ENCODE results near the gene FARP1. TPM values are rescaled to one million over a fixed set of nuclear protein-coding genes. Genes with fewer than 3 reads are reported as not detected.

FARP1 gene
- total and polyA plus RNA-seq, 2 donors, result 5.8 to 7.5 TPM

- H3K27ac ChIP-seq (ENCODE audit: low read depth in 1 of 2, low read length in 1 of 2), result no peak overlapping the region
- WGBS, result 96% methylated on average over 14 of the region's 14 CpGs
- no peak for DNase-seq (ENCODE audit: low read depth in 6 of 9, low spot score in 9 of 9)
- no peak overlapping the region for H3K4me3 ChIP-seq (ENCODE audit: low read length in 2 of 2)
- no peaks in the 10 kb centered on the region for H3K9me3 ChIP-seq (ENCODE audit: control insufficient read depth in 2 of 2, insufficient read depth in 1 of 2, low read length in 1 of 2)
- no peaks in the 10 kb centered on the region for H3K4me1 ChIP-seq (ENCODE audit: control insufficient read depth in 2 of 2, insufficient read depth in 2 of 2, low read length in 2 of 2)
- no peaks in the 10 kb centered on the region for H3K27me3 ChIP-seq (ENCODE audit: control insufficient read depth in 2 of 2, insufficient read depth in 1 of 2, low read length in 1 of 2)
- H3K36me3 ChIP-seq (ENCODE audit: control insufficient read depth in 2 of 2, insufficient read depth in 2 of 2, low read length in 1 of 2), result no peaks in the 10 kb centered on the region
Measured at GRCh38 chr13:98188544-98189166, 45.8 kb downstream of the FARP1 start.

GRCh38 chr13:98189841-98190505 is 47.1 kb downstream of the FARP1 start:
- no peaks in the 10 kb centered on the region for H3K4me1 ChIP-seq (ENCODE audit: control insufficient read depth in 2 of 2, insufficient read depth in 2 of 2, low read length in 2 of 2)
- no peak for DNase-seq (ENCODE audit: low read depth in 6 of 9, low spot score in 9 of 9)
- H3K4me3 ChIP-seq (ENCODE audit: low read length in 2 of 2), result no peak overlapping the region
- H3K9me3 ChIP-seq (ENCODE audit: control insufficient read depth in 2 of 2, insufficient read depth in 1 of 2, low read length in 1 of 2), result no peaks in the 10 kb centered on the region
- no peak overlapping the region for H3K27ac ChIP-seq (ENCODE audit: low read depth in 1 of 2, low read length in 1 of 2)
- WGBS, result 80% methylated on average over 4 of the region's 4 CpGs
- no peaks in the 10 kb centered on the region for H3K27me3 ChIP-seq (ENCODE audit: control insufficient read depth in 2 of 2, insufficient read depth in 1 of 2, low read length in 1 of 2)
- no peaks in the 10 kb centered on the region for H3K36me3 ChIP-seq (ENCODE audit: control insufficient read depth in 2 of 2, insufficient read depth in 2 of 2, low read length in 1 of 2)

- Histone ChIP-seq H3K27ac (ENCODE audit: low read depth in 1 of 2, low read length in 1 of 2) (no peak overlapping the region), H3K4me3 (ENCODE audit: low read length in 2 of 2) (no peak overlapping the region), H3K4me1 (ENCODE audit: control insufficient read depth in 2 of 2, insufficient read depth in 2 of 2, low read length in 2 of 2) (no peaks in the 10 kb centered on the region), H3K36me3 (ENCODE audit: control insufficient read depth in 2 of 2, insufficient read depth in 2 of 2, low read length in 1 of 2) (no peaks in the 10 kb centered on the region), H3K9me3 (ENCODE audit: control insufficient read depth in 2 of 2, insufficient read depth in 1 of 2, low read length in 1 of 2) (no peaks in the 10 kb centered on the region), H3K27me3 (ENCODE audit: control insufficient read depth in 2 of 2, insufficient read depth in 1 of 2, low read length in 1 of 2) (no peaks in the 10 kb centered on the region)
- WGBS, result 92% methylated on average over 11 of the region's 11 CpGs
- DNase-seq (ENCODE audit: low read depth in 6 of 9, low spot score in 9 of 9), result no peak
Measured at GRCh38 chr13:98190889-98191444, 48.1 kb downstream of the FARP1 start.

- no peak for DNase-seq (ENCODE audit: low read depth in 6 of 9, low spot score in 9 of 9)
- Histone ChIP-seq H3K9me3 (ENCODE audit: control insufficient read depth in 2 of 2, insufficient read depth in 1 of 2, low read length in 1 of 2) (no peaks in the 10 kb centered on the region), H3K27me3 (ENCODE audit: control insufficient read depth in 2 of 2, insufficient read depth in 1 of 2, low read length in 1 of 2) (no peaks in the 10 kb centered on the region), H3K4me1 (ENCODE audit: control insufficient read depth in 2 of 2, insufficient read depth in 2 of 2, low read length in 2 of 2) (no peaks in the 10 kb centered on the region), H3K4me3 (ENCODE audit: low read length in 2 of 2) (no peak overlapping the region), H3K27ac (ENCODE audit: low read depth in 1 of 2, low read length in 1 of 2) (no peak overlapping the region), H3K36me3 (ENCODE audit: control insufficient read depth in 2 of 2, insufficient read depth in 2 of 2, low read length in 1 of 2) (no peaks in the 10 kb centered on the region)
- WGBS, result 94% methylated on average over 2 of the region's 2 CpGs
Measured at GRCh38 chr13:98192008-98192407, 49.1 kb downstream of the FARP1 start.

- Histone ChIP-seq H3K4me1 (ENCODE audit: control insufficient read depth in 2 of 2, insufficient read depth in 2 of 2, low read length in 2 of 2) (no peaks in the 10 kb centered on the region), H3K4me3 (ENCODE audit: low read length in 2 of 2) (no peak overlapping the region), H3K36me3 (ENCODE audit: control insufficient read depth in 2 of 2, insufficient read depth in 2 of 2, low read length in 1 of 2) (no peaks in the 10 kb centered on the region), H3K27ac (ENCODE audit: low read depth in 1 of 2, low read length in 1 of 2) (no peak overlapping the region), H3K9me3 (ENCODE audit: control insufficient read depth in 2 of 2, insufficient read depth in 1 of 2, low read length in 1 of 2) (no peaks in the 10 kb centered on the region), H3K27me3 (ENCODE audit: control insufficient read depth in 2 of 2, insufficient read depth in 1 of 2, low read length in 1 of 2) (no peaks in the 10 kb centered on the region)
- no peak for DNase-seq (ENCODE audit: low read depth in 6 of 9, low spot score in 9 of 9)
- WGBS, result 90% methylated on average over 10 of the region's 10 CpGs
Measured at GRCh38 chr13:98195054-98195791, 52.3 kb downstream of the FARP1 start.

GRCh38 chr13:98198683-98199082 is 55.8 kb downstream of the FARP1 start:
- no peak for DNase-seq (ENCODE audit: low read depth in 6 of 9, low spot score in 9 of 9)
- Histone ChIP-seq H3K4me3 (ENCODE audit: low read length in 2 of 2) (no peak overlapping the region), H3K9me3 (ENCODE audit: control insufficient read depth in 2 of 2, insufficient read depth in 1 of 2, low read length in 1 of 2) (no peaks in the 10 kb centered on the region), H3K27me3 (ENCODE audit: control insufficient read depth in 2 of 2, insufficient read depth in 1 of 2, low read length in 1 of 2) (no peaks in the 10 kb centered on the region), H3K36me3 (ENCODE audit: control insufficient read depth in 2 of 2, insufficient read depth in 2 of 2, low read length in 1 of 2) (no peaks in the 10 kb centered on the region), H3K27ac (ENCODE audit: low read depth in 1 of 2, low read length in 1 of 2) (no peak overlapping the region), H3K4me1 (ENCODE audit: control insufficient read depth in 2 of 2, insufficient read depth in 2 of 2, low read length in 2 of 2) (no peaks in the 10 kb centered on the region)
- WGBS, result 94% methylated on average over 4 of the region's 4 CpGs

GRCh38 chr13:98199480-98199879 is 56.6 kb downstream of the FARP1 start:
- WGBS, result 77% methylated on average over 4 of the region's 4 CpGs
- H3K27ac ChIP-seq (ENCODE audit: low read depth in 1 of 2, low read length in 1 of 2), result no peak overlapping the region
- no peaks in the 10 kb centered on the region for H3K27me3 ChIP-seq (ENCODE audit: control insufficient read depth in 2 of 2, insufficient read depth in 1 of 2, low read length in 1 of 2)
- H3K36me3 ChIP-seq (ENCODE audit: control insufficient read depth in 2 of 2, insufficient read depth in 2 of 2, low read length in 1 of 2), result no peaks in the 10 kb centered on the region
- H3K4me3 ChIP-seq (ENCODE audit: low read length in 2 of 2), result no peak overlapping the region
- DNase-seq (ENCODE audit: low read depth in 6 of 9, low spot score in 9 of 9), result no peak
- no peaks in the 10 kb centered on the region for H3K9me3 ChIP-seq (ENCODE audit: control insufficient read depth in 2 of 2, insufficient read depth in 1 of 2, low read length in 1 of 2)
- no peaks in the 10 kb centered on the region for H3K4me1 ChIP-seq (ENCODE audit: control insufficient read depth in 2 of 2, insufficient read depth in 2 of 2, low read length in 2 of 2)

- Histone ChIP-seq H3K4me3 (ENCODE audit: low read length in 2 of 2) (no peak overlapping the region), H3K4me1 (ENCODE audit: control insufficient read depth in 2 of 2, insufficient read depth in 2 of 2, low read length in 2 of 2) (no peaks in the 10 kb centered on the region), H3K27me3 (ENCODE audit: control insufficient read depth in 2 of 2, insufficient read depth in 1 of 2, low read length in 1 of 2) (no peaks in the 10 kb centered on the region), H3K27ac (ENCODE audit: low read depth in 1 of 2, low read length in 1 of 2) (no peak overlapping the region), H3K9me3 (ENCODE audit: control insufficient read depth in 2 of 2, insufficient read depth in 1 of 2, low read length in 1 of 2) (no peaks in the 10 kb centered on the region), H3K36me3 (ENCODE audit: control insufficient read depth in 2 of 2, insufficient read depth in 2 of 2, low read length in 1 of 2) (no peaks in the 10 kb centered on the region)
- 94% methylated on average over 5 of the region's 5 CpGs for WGBS
- no peak for DNase-seq (ENCODE audit: low read depth in 6 of 9, low spot score in 9 of 9)
Measured at GRCh38 chr13:98200211-98200878, 57.5 kb downstream of the FARP1 start.

GRCh38 chr13:98201189-98201588 is 58.3 kb downstream of the FARP1 start:
- Histone ChIP-seq H3K4me3 (ENCODE audit: low read length in 2 of 2) (no peak overlapping the region), H3K27me3 (ENCODE audit: control insufficient read depth in 2 of 2, insufficient read depth in 1 of 2, low read length in 1 of 2) (no peaks in the 10 kb centered on the region), H3K27ac (ENCODE audit: low read depth in 1 of 2, low read length in 1 of 2) (no peak overlapping the region), H3K9me3 (ENCODE audit: control insufficient read depth in 2 of 2, insufficient read depth in 1 of 2, low read length in 1 of 2) (no peaks in the 10 kb centered on the region), H3K36me3 (ENCODE audit: control insufficient read depth in 2 of 2, insufficient read depth in 2 of 2, low read length in 1 of 2) (no peaks in the 10 kb centered on the region), H3K4me1 (ENCODE audit: control insufficient read depth in 2 of 2, insufficient read depth in 2 of 2, low read length in 2 of 2) (no peaks in the 10 kb centered on the region)
- 96% methylated on average over 8 of the region's 8 CpGs for WGBS
- no peak for DNase-seq (ENCODE audit: low read depth in 6 of 9, low spot score in 9 of 9)

All from thymus (tissue), 11 donors.